ENCODE data around the gene FIS1. TPM values are rescaled to one million over a fixed set of nuclear protein-coding genes. Genes with fewer than 3 reads are reported as not detected.

FIS1 gene
- total and polyA plus RNA-seq, 9 donors: 83.2 to 262 (median 178) TPM

- 70 to 78% (median 76%) methylated on average over 11 of the region's 11 CpGs for WGBS, 3 donors
- Histone ChIP-seq H3K27me3 (no peaks in the 10 kb centered on the region), H3K4me1 (ENCODE audit: insufficient read depth) (peaks cover 3% of the 10 kb centered on the region), H3K36me3 (no peaks in the 10 kb centered on the region), H3K9me3 (no peaks in the 10 kb centered on the region), H3K4me3 (no peak overlapping the region), H3K27ac (no peak overlapping the region)
- no peak for DNase-seq
- TF ChIP-seq EP300 (IDR thresholded peaks at IDR 0.05) (no peak), POLR2A (IDR thresholded peaks at IDR 0.05) (no peak), CTCF (IDR thresholded peaks at IDR 0.05) (no peak)
- intact Hi-C loops (cut with DNase I): no loop called here
Measured at GRCh38 chr7:101235050-101235449, 9.8 kb downstream of the FIS1 start.

GRCh38 chr7:101234636-101235035, 10.2 kb downstream of the FIS1 start:
- Histone ChIP-seq H3K9me3 (no peaks in the 10 kb centered on the region), H3K36me3 (no peaks in the 10 kb centered on the region), H3K27me3 (no peaks in the 10 kb centered on the region), H3K4me1 (ENCODE audit: insufficient read depth) (peaks cover 3% of the 10 kb centered on the region), H3K27ac (no peak overlapping the region), H3K4me3 (no peak overlapping the region)
- 62 to 82% (median 76%) methylated on average over 5 of the region's 5 CpGs for WGBS, 3 donors
- TF ChIP-seq CTCF (IDR thresholded peaks at IDR 0.05) (no peak), EP300 (IDR thresholded peaks at IDR 0.05) (no peak), POLR2A (IDR thresholded peaks at IDR 0.05) (no peak)
- intact Hi-C loops (cut with DNase I): no loop called here
- DNase-seq: no peak

GRCh38 chr7:101233907-101234547, 10.9 kb downstream of the FIS1 start:
- H3K27ac ChIP-seq: no peak overlapping the region
- H3K4me1 ChIP-seq (ENCODE audit: insufficient read depth): peaks cover 3% of the 10 kb centered on the region
- TF ChIP-seq CTCF (IDR thresholded peaks at IDR 0.05): no peak
- TF ChIP-seq EP300 (IDR thresholded peaks at IDR 0.05): no peak
- TF ChIP-seq POLR2A (IDR thresholded peaks at IDR 0.05): no peak
- DNase-seq: no peak
- no peaks in the 10 kb centered on the region for H3K36me3 ChIP-seq
- no peak overlapping the region for H3K4me3 ChIP-seq
- no peaks in the 10 kb centered on the region for H3K9me3 ChIP-seq
- 66 to 75% (median 71%) methylated on average over 21 of the region's 21 CpGs for WGBS, 3 donors
- H3K27me3 ChIP-seq: no peaks in the 10 kb centered on the region
- intact Hi-C loops (cut with DNase I): no loop called here

- WGBS, 3 donors: 18 to 27% (median 22%) methylated on average over 41 to 52 of the region's 52 CpGs
- H3K4me1 ChIP-seq (ENCODE audit: insufficient read depth): peaks cover 3% of the 10 kb centered on the region
- DNase-seq: no peak
- H3K4me3 ChIP-seq: no peak overlapping the region
- no peak overlapping the region for H3K27ac ChIP-seq
- H3K27me3 ChIP-seq: no peaks in the 10 kb centered on the region
- H3K36me3 ChIP-seq: no peaks in the 10 kb centered on the region
- H3K9me3 ChIP-seq: no peaks in the 10 kb centered on the region
- intact Hi-C loops (cut with DNase I): no loop called here
- TF ChIP-seq EP300 (IDR thresholded peaks at IDR 0.05) (no peak), CTCF (IDR thresholded peaks at IDR 0.05) (no peak), POLR2A (IDR thresholded peaks at IDR 0.05) (no peak)
Measured at GRCh38 chr7:101232141-101232850, 12.6 kb downstream of the FIS1 start.
